ENCODE results near the gene NFAM1. TPM values are rescaled to one million over a fixed set of nuclear protein-coding genes. Genes with fewer than 3 reads are reported as not detected.

NFAM1 gene
- total and polyA plus RNA-seq, 2 of the 13 experiments (the other 11 are each of a cell fraction or from before 2014, with no cell fraction given), result 0.03 TPM; not detected in 1

DNA sequence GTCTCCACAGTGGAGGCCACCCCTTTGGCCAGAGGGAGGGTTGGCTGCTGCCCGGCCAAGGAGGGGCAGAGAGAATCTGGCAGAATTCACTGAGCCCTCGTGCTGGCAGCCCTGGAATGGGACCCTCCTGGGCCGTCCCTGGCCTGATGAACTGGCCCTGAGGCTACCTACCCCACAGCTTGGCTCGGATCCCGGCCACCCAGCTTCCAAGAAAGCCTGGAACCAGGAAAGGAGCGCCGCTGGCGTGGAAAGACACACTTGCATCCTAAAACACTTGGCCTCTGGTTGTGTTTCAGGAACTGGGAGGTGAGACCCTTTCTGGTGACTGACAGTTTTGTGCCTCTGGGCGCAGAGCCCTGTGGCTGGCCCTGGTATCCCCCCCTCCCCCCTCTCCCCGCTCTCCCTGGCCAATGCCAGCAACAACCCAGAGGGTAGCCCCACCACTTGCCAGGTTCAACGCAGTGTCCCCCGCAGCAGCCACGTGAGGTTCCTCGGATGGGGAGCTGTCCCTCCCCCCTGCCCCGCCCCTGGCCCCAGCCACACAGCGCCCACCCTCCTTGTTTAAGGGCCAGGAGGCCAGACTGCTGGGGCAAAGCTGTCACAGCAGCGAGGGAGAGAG, 693 bp downstream of the NFAM1 start:
- no peaks in the 10 kb centered on the region for H3K36me3 ChIP-seq (replicated peaks in 1 of 2; ENCODE audit: control insufficient read depth in 1 of 2, insufficient read depth in 2 of 2, low read length in 2 of 2)
- no peaks in the 10 kb centered on the region for H3K79me2 ChIP-seq (ENCODE audit: insufficient read depth, low read length)
- whole genome bisulfite sequencing (ENCODE audit: low lambda C conversion rate), result 32% methylated on average over 5 of the region's 17 CpGs
- no peak overlapping the region for H2AFZ ChIP-seq (ENCODE audit: low read length)
- no peak for DNase-seq (ENCODE audit: low spot score)
- H3K9me3 ChIP-seq (ENCODE audit: low read length), result no peaks in the 10 kb centered on the region
- in situ Hi-C loops (cut with HindIII; ENCODE audit: extremely low pct_ligation_motif_present, low pct_unique_long_range_greater_than_20kb) (loop anchor here (25.0 kb wide), 1 partner anchor 469 kb away; the partner anchor contains the start of genes SEPTIN3 and SMIM45), intact Hi-C loops (cut with micrococcal nuclease; ENCODE audit: unreplicated experiment) (no loop called here)
- ChIA-PET POLR2A (interaction anchor here (1.4 kb wide), 1 partner anchor 62 kb away, joined by 3 read pairs; no protein-coding TSS in a partner anchor), CTCF (ENCODE audit: low intra/inter-chr PET ratio, low total read pairs) (no interaction called here)
- ATAC-seq, result no peak
- H4K20me1 ChIP-seq (ENCODE audit: insufficient read depth, low read length), result no peaks in the 10 kb centered on the region
- BruUV-seq (replicated peaks), result no TSS peak
- H3K4me3 ChIP-seq (replicated peaks in 1 of 3; ENCODE audit: insufficient read depth in 1 of 3, low read depth in 2 of 3, low read length in 3 of 3), result no peak overlapping the region
- no peak overlapping the region for H3K4me2 ChIP-seq (ENCODE audit: low read depth, low read length)
- no peak overlapping the region for H3K27ac ChIP-seq (ENCODE audit: extremely low read length, insufficient read depth, low read length)
- H3K9ac ChIP-seq (ENCODE audit: insufficient read depth, low read depth, low read length), result no peak overlapping the region
- TF ChIP-seq, protein P1, sequence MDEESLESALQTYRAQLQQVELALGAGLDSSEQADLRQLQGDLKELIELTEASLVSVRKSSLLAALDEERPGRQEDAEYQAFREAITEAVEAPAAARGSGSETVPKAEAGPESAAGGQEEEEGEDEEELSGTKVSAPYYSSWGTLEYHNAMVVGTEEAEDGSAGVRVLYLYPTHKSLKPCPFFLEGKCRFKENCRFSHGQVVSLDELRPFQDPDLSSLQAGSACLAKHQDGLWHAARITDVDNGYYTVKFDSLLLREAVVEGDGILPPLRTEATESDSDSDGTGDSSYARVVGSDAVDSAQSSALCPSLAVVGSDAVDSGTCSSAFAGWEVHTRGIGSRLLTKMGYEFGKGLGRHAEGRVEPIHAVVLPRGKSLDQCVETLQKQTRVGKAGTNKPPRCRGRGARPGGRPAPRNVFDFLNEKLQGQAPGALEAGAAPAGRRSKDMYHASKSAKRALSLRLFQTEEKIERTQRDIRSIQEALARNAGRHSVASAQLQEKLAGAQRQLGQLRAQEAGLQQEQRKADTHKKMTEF (CRISPR knock-in tag; IDR thresholded peaks at IDR 0.05), result no peak
- TF ChIP-seq NCOA2 (CRISPR knock-in tag; IDR thresholded peaks at IDR 0.05), result no peak
- no peak for TF ChIP-seq ZNF607 (CRISPR knock-in tag; IDR thresholded peaks at IDR 0.05; ENCODE audit: borderline replicate concordance)
- TF ChIP-seq TCF7L2 (IDR thresholded peaks at IDR 0.05; ENCODE audit: low read depth, low read length), result no peak
- no peak for TF ChIP-seq ZNF251 (CRISPR knock-in tag; IDR thresholded peaks at IDR 0.05)
- no peak for TF ChIP-seq MTA1 (CRISPR knock-in tag; IDR thresholded peaks at IDR 0.05; ENCODE audit: borderline replicate concordance)
- no peak for TF ChIP-seq ZNF670 (CRISPR knock-in tag; IDR thresholded peaks at IDR 0.05; ENCODE audit: borderline replicate concordance)
- no peak for TF ChIP-seq ADNP (CRISPR knock-in tag; IDR thresholded peaks at IDR 0.05)
- peaks cover 14% of the 10 kb centered on the region for H3K4me1 ChIP-seq (ENCODE audit: insufficient read depth, low read length)
- H3K27me3 ChIP-seq (ENCODE audit: control insufficient read depth in 1 of 2, insufficient read depth in 2 of 2, low read length in 2 of 2), result peaks cover 9 to 72% of the 10 kb centered on the region in 2 experiments
- FAIRE-seq, result no peak
